WERI-Rb-1 (cell line): Measurements from ENCODE around the gene KPNA2.
"Not testable (repeated sequence)": the region's sequence is repeated elsewhere in the genome, so short reads cannot be mapped to it uniquely, and the experiment has no call there.

Experiments used
- DNase-seq: peaks from one replicate; pipeline ENCODE4 v3.0.0-alpha.2; 2020
- H3K27ac ChIP-seq: fragments of 250-450 bp; sonication (Bioruptor Pico); 2 replicates; pipeline ENCODE4 v1.5.1; 2020; ENCODE audit warnings: mild to moderate bottlenecking, moderate library complexity
- H3K27me3 ChIP-seq: fragments of 250-450 bp; sonication (Bioruptor Pico); 2 replicates; pipeline ENCODE4 v1.5.1; 2021; ENCODE audit warnings: mild to moderate bottlenecking, low read depth, moderate library complexity; ENCODE audit not compliant: insufficient read depth, severe bottlenecking
- H3K36me3 ChIP-seq: fragments of 250-450 bp; sonication (Bioruptor Pico); 2 replicates; pipeline ENCODE4 v1.5.1; 2020; ENCODE audit warnings: mild to moderate bottlenecking, moderate library complexity
- H3K4me3 ChIP-seq: 2 replicates; pipeline ENCODE4 v1.5.1; 2011; ENCODE audit warnings: low read depth, mild to moderate bottlenecking, control low read depth, low read length
- H3K9me3 ChIP-seq: fragments of 250-450 bp; sonication (Bioruptor Pico); 2 replicates; pipeline ENCODE4 v1.5.1; 2021; ENCODE audit warnings: mild to moderate bottlenecking, moderate library complexity; ENCODE audit not compliant: severe bottlenecking
- TF ChIP-seq, protein P1 (sequence below): IDR thresholded peaks from 2 replicates; pipeline ENCODE4 v1.5.1; 2011; ENCODE audit warnings: low read depth, mild to moderate bottlenecking, control low read depth, inconsistent platforms, low read length

Gene KPNA2

DNA sequence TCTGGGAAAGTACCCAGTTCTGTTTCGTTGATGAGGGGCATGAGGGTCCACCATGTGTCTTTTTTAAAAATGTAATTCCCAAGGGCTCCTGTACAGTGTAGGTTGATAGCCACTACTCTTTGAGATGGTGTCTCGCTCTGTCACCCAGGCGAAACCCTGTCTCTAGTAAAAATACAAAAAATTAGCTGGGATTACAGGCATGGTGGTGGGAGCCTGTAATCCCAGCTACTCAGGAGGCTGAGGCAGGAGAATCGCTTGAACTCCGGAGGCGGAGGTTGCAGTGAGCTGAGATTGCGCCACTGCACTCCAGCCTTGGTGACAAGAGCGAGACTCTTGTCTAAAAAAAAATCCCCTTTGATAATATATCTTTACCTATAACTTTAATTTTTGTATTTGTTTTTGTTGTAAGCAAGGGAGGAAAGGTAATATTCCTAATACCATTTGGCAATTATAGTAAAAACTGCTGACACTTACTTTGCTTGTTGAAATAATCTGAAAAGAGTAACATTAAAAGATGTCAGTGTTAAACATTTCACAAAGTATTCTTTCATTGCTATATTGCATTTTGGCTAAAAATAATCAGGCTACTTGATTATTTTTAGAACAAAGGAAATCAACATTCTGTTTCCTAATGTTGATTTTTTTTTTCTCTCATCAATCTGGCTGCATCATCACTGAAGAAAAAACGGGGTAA is 11.8 kb downstream of the KPNA2 start:
- Histone ChIP-seq H3K9me3 (no peaks in the 10 kb centered on the region), H3K36me3 (peaks cover 53% of the 10 kb centered on the region), H3K4me3 (no peak overlapping the region), H3K27ac (no peak overlapping the region), H3K27me3 (no peaks in the 10 kb centered on the region)
- no peak for DNase-seq
- TF ChIP-seq, protein P1, sequence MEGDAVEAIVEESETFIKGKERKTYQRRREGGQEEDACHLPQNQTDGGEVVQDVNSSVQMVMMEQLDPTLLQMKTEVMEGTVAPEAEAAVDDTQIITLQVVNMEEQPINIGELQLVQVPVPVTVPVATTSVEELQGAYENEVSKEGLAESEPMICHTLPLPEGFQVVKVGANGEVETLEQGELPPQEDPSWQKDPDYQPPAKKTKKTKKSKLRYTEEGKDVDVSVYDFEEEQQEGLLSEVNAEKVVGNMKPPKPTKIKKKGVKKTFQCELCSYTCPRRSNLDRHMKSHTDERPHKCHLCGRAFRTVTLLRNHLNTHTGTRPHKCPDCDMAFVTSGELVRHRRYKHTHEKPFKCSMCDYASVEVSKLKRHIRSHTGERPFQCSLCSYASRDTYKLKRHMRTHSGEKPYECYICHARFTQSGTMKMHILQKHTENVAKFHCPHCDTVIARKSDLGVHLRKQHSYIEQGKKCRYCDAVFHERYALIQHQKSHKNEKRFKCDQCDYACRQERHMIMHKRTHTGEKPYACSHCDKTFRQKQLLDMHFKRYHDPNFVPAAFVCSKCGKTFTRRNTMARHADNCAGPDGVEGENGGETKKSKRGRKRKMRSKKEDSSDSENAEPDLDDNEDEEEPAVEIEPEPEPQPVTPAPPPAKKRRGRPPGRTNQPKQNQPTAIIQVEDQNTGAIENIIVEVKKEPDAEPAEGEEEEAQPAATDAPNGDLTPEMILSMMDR = no peak

DNA sequence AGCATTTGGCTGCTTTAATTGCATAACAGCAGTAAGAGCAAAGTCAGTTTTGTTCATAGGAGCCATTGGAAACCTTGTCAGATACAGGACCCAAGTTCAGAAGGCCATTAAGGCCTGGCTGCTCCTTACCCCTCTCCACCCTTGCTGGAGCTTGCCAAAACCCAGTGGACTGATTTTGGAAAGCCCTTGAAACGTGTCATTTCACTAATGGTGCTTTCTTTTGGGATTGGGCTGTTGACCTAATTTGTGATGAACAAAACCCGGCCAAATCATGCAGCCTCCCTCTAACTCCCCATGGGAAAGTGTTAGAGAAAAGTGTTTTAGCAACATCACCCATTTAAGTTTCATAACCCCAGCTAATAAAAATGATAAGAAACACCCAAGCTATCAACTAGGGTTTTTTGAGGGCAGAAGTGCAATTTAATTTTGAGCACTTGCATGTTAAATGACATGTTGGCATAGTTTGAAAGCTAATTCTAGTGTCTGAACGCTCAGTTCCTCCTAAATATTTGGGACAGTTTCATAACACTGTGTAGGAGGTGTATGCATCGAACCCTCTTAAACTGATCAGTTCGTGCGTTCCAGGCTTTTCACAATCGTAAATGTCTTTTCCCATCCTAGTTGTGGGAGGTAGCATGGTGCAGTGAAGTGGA is 12.5 kb downstream of the KPNA2 start:
- not testable (repeated sequence) for H3K4me3 ChIP-seq, DNase-seq, H3K27me3 ChIP-seq, H3K27ac ChIP-seq, H3K9me3 ChIP-seq
- H3K36me3 ChIP-seq = peaks cover 49% of the 10 kb centered on the region

DNA sequence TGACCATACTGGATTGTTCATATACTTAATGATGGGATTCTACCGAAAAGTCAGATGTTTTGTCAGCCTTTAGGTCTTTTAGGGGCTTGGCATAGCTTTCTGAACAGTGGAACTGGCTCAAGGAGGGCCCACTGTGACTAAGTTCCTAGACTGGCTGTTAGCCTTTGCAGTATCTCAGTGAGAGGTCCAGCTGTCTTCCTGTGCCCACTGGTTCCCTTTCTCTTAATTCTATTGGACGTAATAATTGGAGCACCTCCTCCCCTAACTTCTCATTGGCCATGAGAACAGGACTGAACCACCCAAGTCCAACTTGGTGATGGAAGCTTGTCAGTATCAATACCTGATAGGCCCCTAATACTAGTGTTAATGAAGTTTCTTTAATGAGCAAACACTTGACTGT is 13.5 kb downstream of the KPNA2 start:
- DNase-seq = no peak
- H3K36me3 ChIP-seq = peaks cover 39% of the 10 kb centered on the region
- H3K27ac ChIP-seq = no peak overlapping the region

DNA sequence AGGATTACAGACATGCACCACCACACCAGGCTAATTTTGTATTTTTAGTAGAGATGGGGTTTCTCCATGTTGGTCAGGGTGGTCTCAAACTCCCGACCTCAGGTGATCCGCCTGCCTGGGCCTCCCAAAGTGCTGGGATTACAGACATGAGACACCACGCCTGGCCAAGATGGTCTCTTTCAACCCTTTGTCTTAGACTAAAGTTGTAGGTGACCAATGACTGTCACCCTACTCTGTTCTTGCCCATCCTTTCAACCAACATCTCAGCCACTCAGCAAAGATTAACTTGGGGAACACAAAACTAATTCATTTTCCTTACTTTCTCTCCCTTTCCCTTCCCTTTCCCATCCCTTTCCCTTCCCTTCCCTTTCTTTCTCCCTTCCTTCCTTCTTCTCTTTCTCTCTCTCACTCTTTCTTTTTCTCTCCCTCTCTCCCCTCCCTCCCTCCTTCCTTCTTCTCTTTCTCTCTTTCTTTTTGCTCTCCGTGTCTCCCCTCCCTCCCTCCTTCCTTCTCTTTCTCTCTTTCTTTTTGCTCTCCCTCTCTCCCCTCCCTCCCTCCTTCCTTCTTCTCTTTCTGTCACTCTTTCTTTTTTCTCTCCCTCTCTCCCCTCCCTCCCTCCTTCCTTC is 14.4 kb downstream of the KPNA2 start:
- DNase-seq, H3K9me3 ChIP-seq, H3K27me3 ChIP-seq, H3K4me3 ChIP-seq, H3K27ac ChIP-seq: not testable (repeated sequence)
- H3K36me3 ChIP-seq = peaks cover 30% of the 10 kb centered on the region

More for the DNA sequence above, 13.5 kb downstream of the KPNA2 start:
- H3K9me3 ChIP-seq = no peaks in the 10 kb centered on the region
- TF ChIP-seq, protein P1 = no peak
- H3K4me3 ChIP-seq = no peak overlapping the region
- no peaks in the 10 kb centered on the region for H3K27me3 ChIP-seq

DNA sequence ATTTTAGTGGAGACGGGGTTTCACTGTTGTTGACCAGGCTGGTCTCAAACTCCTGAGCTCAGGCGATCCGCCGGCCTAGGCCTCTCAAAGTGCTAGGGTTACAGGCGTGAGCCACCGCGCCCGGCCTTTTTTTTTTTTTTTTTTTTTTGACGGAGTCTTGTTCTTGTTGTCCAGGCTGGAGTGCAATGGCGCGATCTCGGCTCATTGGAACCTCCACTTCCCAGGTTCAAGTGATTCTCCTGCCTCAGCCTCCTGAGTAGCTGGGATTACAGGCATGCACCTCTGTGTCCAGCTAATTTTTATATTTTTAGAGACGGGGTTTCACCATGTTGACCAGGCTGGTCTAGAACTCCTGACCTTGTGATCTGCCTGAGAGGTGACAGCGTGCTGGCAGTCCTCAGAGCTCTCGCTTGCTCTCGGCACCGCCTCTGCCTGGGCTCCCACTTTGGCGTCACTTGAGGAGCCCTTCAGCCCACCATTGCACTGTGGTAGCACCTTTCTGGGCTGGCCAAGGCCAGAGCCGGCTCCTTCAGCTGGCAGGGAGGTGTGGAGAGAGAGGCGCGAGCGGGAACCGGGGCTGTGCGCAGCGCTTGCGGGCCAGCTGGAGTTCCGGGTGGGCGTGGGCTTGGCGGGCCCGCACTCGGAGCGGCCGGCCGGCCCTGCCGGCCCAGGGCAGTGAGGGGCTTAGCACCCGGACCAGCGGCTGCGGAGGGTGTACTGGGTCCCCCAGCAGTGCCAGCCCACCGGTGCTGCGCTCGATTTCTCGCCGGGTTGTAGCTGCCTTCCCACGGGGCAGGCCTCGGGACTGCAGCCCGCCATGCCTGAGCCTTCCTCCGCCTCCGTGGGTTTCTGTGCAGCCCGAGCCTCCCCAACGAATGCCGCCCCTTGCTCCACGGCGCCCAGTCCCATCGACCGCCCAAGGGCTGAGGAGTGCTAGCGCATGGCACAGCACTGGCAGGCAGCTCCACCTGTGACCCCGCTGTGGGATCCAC is 16.1 kb downstream of the KPNA2 start:
- not testable (repeated sequence) for H3K27ac ChIP-seq, H3K4me3 ChIP-seq, DNase-seq, H3K9me3 ChIP-seq, H3K27me3 ChIP-seq
- peaks cover 15% of the 10 kb centered on the region for H3K36me3 ChIP-seq

DNA sequence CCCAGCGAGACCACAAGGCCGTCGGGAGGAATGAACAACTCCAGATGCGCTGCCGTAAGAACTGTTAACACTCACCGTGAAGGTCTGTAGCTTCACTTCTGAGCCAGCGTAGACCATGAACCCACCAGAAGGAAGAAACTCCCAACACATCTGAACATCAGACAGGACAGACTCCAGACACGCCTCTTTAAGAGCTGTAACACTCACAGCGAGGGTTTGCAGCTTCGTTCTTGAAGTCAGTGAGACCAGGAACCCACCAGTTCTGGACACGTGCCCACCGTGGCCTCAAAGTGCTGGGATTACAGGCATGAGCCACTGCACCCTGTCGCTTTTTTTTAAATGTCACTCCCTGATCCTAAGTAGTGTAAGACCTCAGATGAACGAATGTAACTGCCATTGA is 17.3 kb downstream of the KPNA2 start:
- TF ChIP-seq, protein P1 = no peak
- no peaks in the 10 kb centered on the region for H3K9me3 ChIP-seq
- H3K27ac ChIP-seq = no peak overlapping the region
- DNase-seq = no peak
- H3K4me3 ChIP-seq = no peak overlapping the region
- no peaks in the 10 kb centered on the region for H3K27me3 ChIP-seq
- H3K36me3 ChIP-seq = peaks cover 3% of the 10 kb centered on the region
